OCI-LY3 (cell line): ENCODE measurements around the gene TBX1.
"Not testable (repeated sequence)": the region's sequence is repeated elsewhere in the genome, so short reads cannot be mapped to it uniquely, and the experiment has no call there.

Experiments used
- H2AFZ ChIP-seq: fragments of 200-600, 300-600 bp; shearing (Covaris generic); 2 replicates; pipeline ENCODE4 v1.6.0; 2014; ENCODE audit warnings: antibody characterized with exemption, low read depth, low read length
- H3K27ac ChIP-seq: fragments of 200-600, 300-600 bp; sonication (generic); 2 replicates; pipeline ENCODE4 v1.5.1; 2014; ENCODE audit warnings: mild to moderate bottlenecking, low read length, moderate library complexity, mixed read lengths
- H3K27me3 ChIP-seq: fragments of 200-600, 300-600 bp; sonication (generic); 2 replicates; pipeline ENCODE4 v1.6.1; 2014; ENCODE audit warnings: low read depth, low read length, mixed read lengths
- H3K36me3 ChIP-seq: fragments of 200-600, 300-600 bp; sonication (generic); replicated peaks from 2 replicates; pipeline ENCODE3; 2014; ENCODE audit warnings: low read depth, low read length, mixed read lengths
- H3K4me1 ChIP-seq: fragments of 300-600, 200-600 bp; sonication (generic); 2 replicates; pipeline ENCODE4 v1.6.1; 2014; ENCODE audit warnings: low read length, mixed read lengths
- H3K4me2 ChIP-seq: fragments of 200-600, 300-600 bp; sonication (generic); 2 replicates; pipeline ENCODE4 v1.6.1; 2014; ENCODE audit warnings: low read length, mixed read lengths
- H3K4me3 ChIP-seq: fragments of 300-600, 200-600 bp; sonication (generic); 2 replicates; pipeline ENCODE4 v1.5.1; 2014; ENCODE audit warnings: antibody characterized with exemption, mild to moderate bottlenecking, low read length, moderate library complexity
- H3K79me2 ChIP-seq: fragments of 300-600, 200-600 bp; shearing (Covaris generic); 2 replicates; pipeline ENCODE4 v1.6.1; 2014; ENCODE audit warnings: mild to moderate bottlenecking, low read length, mixed read lengths
- H3K9ac ChIP-seq: fragments of 300-600, 200-600 bp; shearing (Covaris generic); 2 replicates; pipeline ENCODE4 v1.6.0; 2014; ENCODE audit warnings: mild to moderate bottlenecking, low read length, moderate library complexity
- H3K9me3 ChIP-seq: fragments of 200-600, 300-600 bp; shearing (Covaris generic); 2 replicates; pipeline ENCODE4 v1.6.1; 2014; ENCODE audit warnings: low read length, mixed read lengths; ENCODE audit not compliant: insufficient read depth
- H4K20me1 ChIP-seq: fragments of 200-600, 300-600 bp; sonication (generic); 2 replicates; pipeline ENCODE4 v1.6.1; 2016; ENCODE audit warnings: low read length, mixed read lengths; ENCODE audit not compliant: insufficient read depth
- EZH2phosphoT487 ChIP-seq: fragments of 200-600 bp; shearing (Covaris generic); IDR thresholded peaks from 2 replicates; pipeline ENCODE4 v1.6.1; 2018; ENCODE audit warnings: antibody characterized with exemption, mixed run types, low read depth
- TF ChIP-seq, protein P1 (sequence below): fragments of 200-600, 300-600 bp; sonication (generic); IDR thresholded peaks from 2 replicates; pipeline ENCODE4 v1.5.1; 2014; ENCODE audit warnings: antibody characterized with exemption, low read length, low read depth

Gene TBX1

DNA sequence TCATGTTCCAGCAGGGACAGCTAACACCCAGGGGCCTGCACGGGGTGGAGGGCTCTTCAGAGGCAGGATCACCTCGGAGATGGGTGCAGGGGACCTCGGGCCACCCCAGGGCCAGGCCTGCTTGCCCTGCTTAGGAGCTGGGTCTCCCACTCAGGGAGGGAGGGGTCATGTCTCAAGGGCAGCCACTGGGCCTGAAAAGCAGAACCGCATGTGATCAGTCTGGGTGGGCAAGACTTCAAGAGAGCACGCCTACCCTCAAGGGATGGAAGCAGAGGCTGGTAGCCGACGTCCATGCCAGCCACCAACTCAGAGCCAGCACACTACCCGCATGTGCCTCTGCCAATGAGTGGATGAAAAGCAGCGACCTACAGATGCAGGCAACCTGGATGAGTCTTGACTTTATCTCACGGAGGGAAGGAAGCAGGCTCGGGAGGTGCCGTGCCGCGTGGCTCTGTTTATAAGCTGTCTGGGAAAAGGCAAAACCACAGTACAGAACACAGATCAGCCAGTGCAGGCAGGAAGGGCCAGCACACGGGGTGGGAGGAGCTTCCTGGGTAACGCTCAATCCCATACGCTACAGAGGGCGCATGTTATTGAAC, 16.0 kb downstream of the TBX1 start:
- Histone ChIP-seq H3K4me2 (no peak overlapping the region), H3K9ac (no peak overlapping the region), H3K79me2 (no peaks in the 10 kb centered on the region), H3K9me3 (no peaks in the 10 kb centered on the region), H3K4me3 (no peak overlapping the region), H3K36me3 (no peaks in the 10 kb centered on the region), H3K27me3 (peaks cover 11% of the 10 kb centered on the region; the same call in 1 of the 2 replicates), H3K4me1 (0 out of 2 replicates have a peak, but pooled peaks cover 4% of the 10 kb centered on the region), H4K20me1 (no peaks in the 10 kb centered on the region), H3K27ac (no peak overlapping the region), H2AFZ (no peak overlapping the region)
- no peak for TF ChIP-seq EZH2phosphoT487
- TF ChIP-seq, protein P1, sequence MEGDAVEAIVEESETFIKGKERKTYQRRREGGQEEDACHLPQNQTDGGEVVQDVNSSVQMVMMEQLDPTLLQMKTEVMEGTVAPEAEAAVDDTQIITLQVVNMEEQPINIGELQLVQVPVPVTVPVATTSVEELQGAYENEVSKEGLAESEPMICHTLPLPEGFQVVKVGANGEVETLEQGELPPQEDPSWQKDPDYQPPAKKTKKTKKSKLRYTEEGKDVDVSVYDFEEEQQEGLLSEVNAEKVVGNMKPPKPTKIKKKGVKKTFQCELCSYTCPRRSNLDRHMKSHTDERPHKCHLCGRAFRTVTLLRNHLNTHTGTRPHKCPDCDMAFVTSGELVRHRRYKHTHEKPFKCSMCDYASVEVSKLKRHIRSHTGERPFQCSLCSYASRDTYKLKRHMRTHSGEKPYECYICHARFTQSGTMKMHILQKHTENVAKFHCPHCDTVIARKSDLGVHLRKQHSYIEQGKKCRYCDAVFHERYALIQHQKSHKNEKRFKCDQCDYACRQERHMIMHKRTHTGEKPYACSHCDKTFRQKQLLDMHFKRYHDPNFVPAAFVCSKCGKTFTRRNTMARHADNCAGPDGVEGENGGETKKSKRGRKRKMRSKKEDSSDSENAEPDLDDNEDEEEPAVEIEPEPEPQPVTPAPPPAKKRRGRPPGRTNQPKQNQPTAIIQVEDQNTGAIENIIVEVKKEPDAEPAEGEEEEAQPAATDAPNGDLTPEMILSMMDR, result no peak

DNA sequence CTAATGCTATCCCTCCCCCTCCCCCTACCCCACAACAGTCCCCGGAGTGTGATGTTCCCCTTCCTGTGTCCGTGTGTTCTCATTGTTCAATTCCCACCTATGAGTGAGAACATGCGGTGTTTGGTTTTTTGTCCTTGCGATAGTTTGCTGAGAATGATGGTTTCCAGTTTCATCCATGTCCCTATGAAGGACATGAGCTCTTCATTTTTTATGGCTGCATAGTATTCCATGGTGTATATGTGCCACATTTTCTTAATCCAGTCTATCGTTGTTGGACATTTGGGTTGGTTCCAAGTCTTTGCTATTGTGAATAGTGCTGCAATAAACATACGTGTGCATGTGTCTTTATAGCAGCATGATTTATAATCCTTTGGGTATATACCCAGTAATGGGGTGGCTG, 16.6 kb downstream of the TBX1 start:
- not testable (repeated sequence) for H3K27ac ChIP-seq, H3K4me3 ChIP-seq, H3K4me2 ChIP-seq, H2AFZ ChIP-seq, H3K9me3 ChIP-seq, H3K9ac ChIP-seq, H3K4me1 ChIP-seq, H4K20me1 ChIP-seq, H3K79me2 ChIP-seq, H3K36me3 ChIP-seq
- H3K27me3 ChIP-seq, result peaks cover 11% of the 10 kb centered on the region; the same call in 1 of the 2 replicates

DNA sequence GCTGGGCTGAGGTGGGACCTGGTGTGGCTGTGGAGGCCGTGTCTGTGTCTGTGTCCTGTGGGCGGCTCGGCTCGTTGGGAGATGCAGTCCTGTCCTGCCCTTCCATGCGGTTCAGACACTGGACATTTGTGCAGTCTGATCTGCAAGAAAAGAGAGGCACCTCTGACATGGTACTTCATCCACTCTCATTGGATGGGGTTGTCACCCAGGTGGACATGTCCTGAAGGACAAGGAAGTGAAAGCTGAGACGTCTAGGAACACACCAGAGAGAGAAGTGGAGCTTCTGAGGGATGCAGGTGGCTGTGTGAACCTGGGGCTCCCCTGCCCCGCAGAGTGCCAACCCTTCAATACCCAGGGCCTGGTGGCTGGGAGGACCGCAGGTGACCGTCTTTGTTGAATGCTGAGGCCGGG, 18.4 kb downstream of the TBX1 start:
- Histone ChIP-seq H3K4me3 (no peak overlapping the region), H3K4me2 (no peak overlapping the region), H3K79me2 (no peaks in the 10 kb centered on the region), H3K4me1 (0 out of 2 replicates have a peak, but pooled peaks cover 4% of the 10 kb centered on the region), H4K20me1 (no peaks in the 10 kb centered on the region), H3K36me3 (no peaks in the 10 kb centered on the region), H3K9me3 (no peaks in the 10 kb centered on the region), H2AFZ (no peak overlapping the region), H3K27me3 (no peaks in the 10 kb centered on the region), H3K9ac (no peak overlapping the region), H3K27ac (no peak overlapping the region)
- TF ChIP-seq, protein P1, result no peak
- TF ChIP-seq EZH2phosphoT487, result no peak

DNA sequence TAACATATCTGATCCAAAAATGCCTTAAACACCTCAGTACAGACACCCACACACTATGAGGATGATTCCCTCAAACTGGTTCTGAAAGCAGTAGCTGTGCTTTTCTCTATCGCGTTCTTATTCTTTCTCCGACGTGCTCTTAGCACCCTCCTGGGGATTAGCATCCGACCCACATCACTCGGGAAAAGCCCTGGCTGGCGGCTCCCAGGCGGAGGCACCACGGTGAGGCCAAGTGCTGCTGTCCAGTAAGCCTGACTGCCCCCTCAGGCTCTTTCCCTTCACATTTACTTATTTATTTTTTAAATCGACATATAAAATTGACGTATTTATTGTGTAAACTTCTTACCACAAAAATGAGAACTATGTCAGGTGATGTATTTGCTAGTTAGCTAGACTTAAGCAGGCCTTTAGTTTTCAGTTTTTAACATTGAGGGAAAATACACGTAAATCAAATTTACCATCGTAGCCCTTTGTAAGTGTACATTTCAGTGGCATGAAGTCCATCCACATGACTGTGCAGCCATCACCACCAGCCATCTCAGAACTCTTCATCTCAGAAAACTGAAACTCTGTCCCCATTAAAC, 19.2 kb downstream of the TBX1 start:
- Histone ChIP-seq H3K27ac (no peak overlapping the region), H3K27me3 (no peaks in the 10 kb centered on the region), H3K79me2 (no peaks in the 10 kb centered on the region), H3K4me2 (0 out of 2 replicates have a peak overlapping the region, but pooled peaks have one; percentile 25), H4K20me1 (no peaks in the 10 kb centered on the region), H3K9ac (no peak overlapping the region), H3K4me1 (0 out of 2 replicates have a peak, but pooled peaks cover 4% of the 10 kb centered on the region), H2AFZ (no peak overlapping the region), H3K9me3 (no peaks in the 10 kb centered on the region), H3K36me3 (no peaks in the 10 kb centered on the region), H3K4me3 (no peak overlapping the region)
- TF ChIP-seq EZH2phosphoT487, result no peak
- TF ChIP-seq, protein P1, result no peak
